H9 (cell line): ENCODE results near the gene NFS1. TPM values are rescaled to one million over a fixed set of nuclear protein-coding genes. Genes with fewer than 3 reads are reported as not detected.

Experiments
- DNase-seq: peaks from one replicate; pipeline ENCODE4 v3.0.0-alpha.2; 2017
- H2AFZ ChIP-seq: one replicate; pipeline ENCODE4 v1.6.1; 2013; ENCODE audit warnings: mild to moderate bottlenecking, low read length, control low read depth, moderate library complexity
- H2AK5ac ChIP-seq: 2 replicates; pipeline ENCODE4 v1.6.1; 2013; ENCODE audit warnings: low read length, control low read depth, mixed read lengths; ENCODE audit not compliant: insufficient read length
- H2BK120ac ChIP-seq: one replicate; pipeline ENCODE4 v1.6.1; 2013; ENCODE audit warnings: low read depth, mild to moderate bottlenecking, low read length, control low read depth, inconsistent platforms; ENCODE audit not compliant: poor library complexity, severe bottlenecking
- H2BK12ac ChIP-seq: 2 replicates; pipeline ENCODE4 v1.6.1; 2013; ENCODE audit warnings: low read length, control low read depth, mixed read lengths, low read depth; ENCODE audit not compliant: insufficient read length
- H2BK15ac ChIP-seq: 2 replicates; pipeline ENCODE4 v1.6.1; 2013; ENCODE audit warnings: low read depth, low read length, control low read depth
- H2BK20ac ChIP-seq: one replicate; pipeline ENCODE4 v1.6.1; 2013; ENCODE audit warnings: low read depth, mild to moderate bottlenecking, low read length, control low read depth, inconsistent platforms; ENCODE audit not compliant: poor library complexity, severe bottlenecking
- H2BK5ac ChIP-seq: 2 replicates; pipeline ENCODE4 v1.6.1; 2013; ENCODE audit warnings: low read length, control low read depth, mixed read lengths; ENCODE audit not compliant: insufficient read length
- H3K14ac ChIP-seq: 2 replicates; pipeline ENCODE4 v1.6.1; 2013; ENCODE audit warnings: low read length, control low read depth; ENCODE audit not compliant: insufficient read depth
- H3K18ac ChIP-seq: 2 replicates; pipeline ENCODE4 v1.6.1; 2013; ENCODE audit warnings: low read depth, mild to moderate bottlenecking, mixed read lengths, low read length, control low read depth; ENCODE audit not compliant: insufficient read length
- H3K23ac ChIP-seq: 2 replicates; pipeline ENCODE4 v1.6.1; 2013; ENCODE audit warnings: low read length, control low read depth, mixed read lengths, low read depth; ENCODE audit not compliant: insufficient read length
- H3K23me2 ChIP-seq: 2 replicates; pipeline ENCODE4 v1.6.1; 2013; ENCODE audit warnings: low read depth, mild to moderate bottlenecking, mixed read lengths, low read length, control low read depth; ENCODE audit not compliant: insufficient read length, poor library complexity, severe bottlenecking
- H3K27ac ChIP-seq: 2 replicates; pipeline ENCODE4 v1.5.1; 2013; ENCODE audit warnings: low read length, control low read depth, mixed read lengths, low read depth; ENCODE audit not compliant: insufficient read length
- H3K27me3 ChIP-seq: 2 replicates; pipeline ENCODE4 v1.6.1; 2013; ENCODE audit warnings: low read length, control low read depth, inconsistent platforms; ENCODE audit not compliant: insufficient read depth
- H3K4ac ChIP-seq: 2 replicates; pipeline ENCODE4 v1.6.1; 2013; ENCODE audit warnings: low read depth, mild to moderate bottlenecking, control low read depth, inconsistent platforms, low read length, moderate library complexity
- H3K4me1 ChIP-seq: 2 replicates; pipeline ENCODE4 v1.6.1; 2013; ENCODE audit warnings: low read length, control low read depth, inconsistent platforms; ENCODE audit not compliant: insufficient read depth
- H3K4me2 ChIP-seq: 2 replicates; pipeline ENCODE4 v1.6.1; 2013; ENCODE audit warnings: low read length, control low read depth, mixed read lengths; ENCODE audit not compliant: insufficient read length, insufficient read depth
- H3K56ac ChIP-seq: 2 replicates; pipeline ENCODE4 v1.6.1; 2013; ENCODE audit warnings: low read depth, mild to moderate bottlenecking, mixed read lengths, low read length, control low read depth; ENCODE audit not compliant: insufficient read length
- H3K79me1 ChIP-seq: 2 replicates; pipeline ENCODE4 v1.6.1; 2013; ENCODE audit warnings: low read depth, mild to moderate bottlenecking, moderate library complexity, low read length, control low read depth, inconsistent platforms; ENCODE audit not compliant: insufficient read depth, poor library complexity, severe bottlenecking
- H3K79me2 ChIP-seq: 2 replicates; pipeline ENCODE4 v1.6.1; 2013; ENCODE audit warnings: low read length, control low read depth, inconsistent platforms; ENCODE audit not compliant: insufficient read depth
- H3K9ac ChIP-seq: 2 replicates; pipeline ENCODE4 v1.6.1; 2013; ENCODE audit warnings: low read length, control low read depth, mixed read lengths; ENCODE audit not compliant: insufficient read length; ENCODE audit errors: extremely low read depth
- H3K9me3 ChIP-seq: one replicate; pipeline ENCODE4 v1.6.1; 2013; ENCODE audit warnings: low read depth, low read length, inconsistent platforms; ENCODE audit not compliant: control insufficient read depth
- H3T11ph ChIP-seq: one replicate; pipeline ENCODE4 v1.6.1; 2013; ENCODE audit warnings: mild to moderate bottlenecking, low read length, control low read depth, inconsistent platforms
- H4K20me1 ChIP-seq: one replicate; pipeline ENCODE4 v1.6.1; 2013; ENCODE audit not compliant: control insufficient read depth, insufficient read length, insufficient read depth
- H4K5ac ChIP-seq: 2 replicates; pipeline ENCODE4 v1.6.1; 2013; ENCODE audit warnings: low read depth, mild to moderate bottlenecking, mixed read lengths, low read length, control low read depth; ENCODE audit not compliant: insufficient read length
- H4K8ac ChIP-seq: replicated peaks from 2 replicates; pipeline ENCODE4 v1.6.1; 2013; ENCODE audit warnings: low read length, control low read depth, mixed read lengths, low read depth; ENCODE audit not compliant: insufficient read length
- H4K91ac ChIP-seq: 2 replicates; pipeline ENCODE4 v1.6.1; 2013; ENCODE audit warnings: low read depth, mild to moderate bottlenecking, moderate library complexity, mixed read lengths, low read length, control low read depth; ENCODE audit not compliant: insufficient read length
- H3K27ac Mint-ChIP-seq, 3 experiments: 2 replicates in 2 of 3; 3 replicates in 1 of 3; pipeline ENCODE4 v1.8.0; 2020 to 2021; ENCODE audit warnings: mixed read lengths in 3 of 3, mild to moderate bottlenecking in 1 of 3, moderate library complexity in 1 of 3
- H3K27me3 Mint-ChIP-seq: 2 replicates; pipeline ENCODE4 v1.8.0; 2021; ENCODE audit warnings: low read depth, mild to moderate bottlenecking, moderate library complexity, mixed read lengths
- H3K36me3 Mint-ChIP-seq, 3 experiments: 2 replicates in 2 of 3; 3 replicates in 1 of 3; pipeline ENCODE4 v1.8.0; 2020 to 2021; ENCODE audit warnings: low read depth in 3 of 3, mixed read lengths in 3 of 3; ENCODE audit not compliant: insufficient read depth in 1 of 3
- H3K4me1 Mint-ChIP-seq, 2 experiments: 2 replicates each; pipeline ENCODE4 v1.8.0; 2020; ENCODE audit warnings: mixed read lengths in 2 of 2
- H3K4me3 Mint-ChIP-seq, 2 experiments: 2 replicates in 1 of 2; 3 replicates in 1 of 2; pipeline ENCODE4 v1.8.0; 2020 to 2021; ENCODE audit warnings: mild to moderate bottlenecking in 2 of 2, mixed read lengths in 2 of 2, moderate library complexity in 1 of 2
- H3K9me3 Mint-ChIP-seq, 2 experiments: 2 replicates in 1 of 2; 3 replicates in 1 of 2; pipeline ENCODE4 v1.8.0; 2020; ENCODE audit warnings: mild to moderate bottlenecking in 2 of 2, mixed read lengths in 2 of 2, moderate library complexity in 1 of 2
- CTCF ChIP-seq: fragments of 200-600 bp; sonication (generic); conservative IDR thresholded peaks from 3 replicates; pipeline ENCODE4 v1.8.0; 2021; ENCODE audit warnings: antibody characterized with exemption, mild to moderate bottlenecking
- WGBS: extraction: QIAGEN DNeasy Blood & Tissue Kit; methylation state at CpG from one replicate; pipeline ENCODE4 v1.1.7; 2013; ENCODE audit warnings: missing lambda C conversion rate, low lambda C conversion rate, mixed read lengths; ENCODE audit not compliant: insufficient read length; ENCODE audit errors: extremely low coverage; 5-methylcytosine and 5-hydroxymethylcytosine counted together
- total RNA-seq: library from RNA; stranded (reverse); gene quantifications from 2 replicates; pipeline ENCODE4 v1.2.1, GENCODE V29; 2021

Gene NFS1
- total RNA-seq, 1 experiment from 2014 or later = 26.6 TPM

GRCh38 chr20:35710884-35711587 lies 11.9 kb upstream of the NFS1 start:
- Histone ChIP-seq H4K20me1 (no peaks in the 10 kb centered on the region), H3K4me1 (no peaks in the 10 kb centered on the region), H3K27me3 (no peaks in the 10 kb centered on the region), H4K91ac (no peak overlapping the region), H2AFZ (no peak overlapping the region), H3K14ac (no peak overlapping the region), H3K23ac (no peak overlapping the region), H3K9ac (no peak overlapping the region), H2BK20ac (no peak overlapping the region), H3K56ac (no peak overlapping the region), H2AK5ac (no peak overlapping the region), H2BK12ac (no peak overlapping the region), H2BK5ac (no peak overlapping the region), H3K79me2 (no peaks in the 10 kb centered on the region), H3K4me2 (no peak overlapping the region), H3K27ac (no peak overlapping the region), H2BK120ac (no peak overlapping the region), H3K9me3 (no peaks in the 10 kb centered on the region), H3T11ph (no peak overlapping the region), H3K18ac (no peak overlapping the region), H3K4ac (no peak overlapping the region), H3K79me1 (peaks cover 2% of the 10 kb centered on the region), H4K8ac (no peak overlapping the region), H4K5ac (no peak overlapping the region), H2BK15ac (no peak overlapping the region), H3K23me2 (no peaks in the 10 kb centered on the region)
- no peak for DNase-seq
- no CpG with 5 or more reads among the region's 6 CpGs for WGBS
- Mint-ChIP-seq H3K36me3 (peaks cover 50 to 90% (median 88%) of the 10 kb centered on the region in 3 experiments), H3K4me3 (no peak overlapping the region), H3K27me3 (no peaks in the 10 kb centered on the region), H3K4me1 (peaks cover 3 to 7% of the 10 kb centered on the region in 2 experiments), H3K27ac (peak overlapping the region in 1 of 3 experiments; percentile 87; a peak in 2 of 7 replicates), H3K9me3 (no peaks in the 10 kb centered on the region)
- TF ChIP-seq CTCF = no peak
